Keratinocyte (primary cell): ENCODE measurements around the gene MCM3AP. TPM values are rescaled to one million over a fixed set of nuclear protein-coding genes. Genes with fewer than 3 reads are reported as not detected.

Source experiments
- DNase-seq: peaks from one replicate; pipeline ENCODE4 v3.0.0-alpha.2; 2011; ENCODE audit warnings: low read depth, missing footprints, low spot score
- FAIRE-seq: peaks from 2 replicates; lab custom pipeline; 2011; peaks lifted over from hg19 to GRCh38; lab: Jason Lieb, UNC
- H2AFZ ChIP-seq: 2 replicates; pipeline ENCODE4 v1.6.0; 2012; ENCODE audit warnings: low read length, control low read depth, inconsistent platforms; ENCODE audit not compliant: control insufficient read depth
- H3K27ac ChIP-seq: 2 replicates; pipeline ENCODE4 v1.5.1; 2011; ENCODE audit warnings: low read length; ENCODE audit not compliant: control insufficient read depth, insufficient read depth
- H3K27me3 ChIP-seq: 3 replicates; pipeline ENCODE4 v1.6.0; 2011; ENCODE audit warnings: low read length; ENCODE audit not compliant: control insufficient read depth, insufficient read depth; ENCODE audit errors: extremely low read depth
- H3K36me3 ChIP-seq, 2 experiments: 2 replicates in 1 of 2; 3 replicates in 1 of 2; pipeline ENCODE4 v1.5.1; 2011; ENCODE audit warnings: low read length in 2 of 2, mild to moderate bottlenecking in 1 of 2; ENCODE audit not compliant: control insufficient read depth in 2 of 2, insufficient read depth in 2 of 2; ENCODE audit errors: extremely low read depth in 1 of 2
- H3K4me1 ChIP-seq: 3 replicates; pipeline ENCODE4 v1.5.1; 2011; ENCODE audit warnings: low read length; ENCODE audit not compliant: control insufficient read depth, insufficient read depth; ENCODE audit errors: extremely low read depth
- H3K4me2 ChIP-seq: 3 replicates; pipeline ENCODE4 v1.6.0; 2011; ENCODE audit warnings: low read depth, low read length; ENCODE audit not compliant: control insufficient read depth, insufficient read depth; ENCODE audit errors: extremely low read depth
- H3K4me3 ChIP-seq, 3 experiments: fragments of 200-600 bp in 1 of 3; sonication (generic) in 1 of 3; 2 replicates in 2 of 3; 3 replicates in 1 of 3; pipeline ENCODE4 v1.5.1; 2011 to 2016; ENCODE audit warnings: low read length in 3 of 3, mild to moderate bottlenecking in 3 of 3, control low read depth in 2 of 3, inconsistent platforms in 1 of 3, low read depth in 1 of 3, mixed read lengths in 1 of 3, mixed run types in 1 of 3, moderate library complexity in 1 of 3; ENCODE audit not compliant: control insufficient read depth in 2 of 3, insufficient read depth in 2 of 3; ENCODE audit errors: extremely low read depth in 1 of 3
- H3K79me2 ChIP-seq: 2 replicates; pipeline ENCODE4 v1.6.0; 2012; ENCODE audit warnings: low read length; ENCODE audit not compliant: control insufficient read depth, insufficient read depth
- H3K9ac ChIP-seq: 3 replicates; pipeline ENCODE4 v1.6.0; 2011; ENCODE audit warnings: low read length; ENCODE audit not compliant: control insufficient read depth, insufficient read depth; ENCODE audit errors: extremely low read depth
- H3K9me1 ChIP-seq: 3 replicates; pipeline ENCODE4 v1.6.0; 2011; ENCODE audit warnings: low read length; ENCODE audit not compliant: control insufficient read depth, insufficient read depth; ENCODE audit errors: extremely low read depth
- H3K9me3 ChIP-seq: 2 replicates; pipeline ENCODE4 v1.5.1; 2012; ENCODE audit warnings: low read depth, low read length; ENCODE audit not compliant: control insufficient read depth
- H4K20me1 ChIP-seq: 3 replicates; pipeline ENCODE4 v1.6.0; 2011; ENCODE audit warnings: low read length; ENCODE audit not compliant: control insufficient read depth, insufficient read depth; ENCODE audit errors: extremely low read depth
- CTCF ChIP-seq, 3 experiments: IDR thresholded peaks in 1 of 3; conservative IDR thresholded peaks in 1 of 3; optimal IDR thresholded peaks in 1 of 3; 2 replicates in 2 of 3; 3 replicates in 1 of 3; pipeline versions ENCODE3 to v1.5.1; 2011; ENCODE audit warnings: low read length in 3 of 3, mild to moderate bottlenecking in 3 of 3, moderate library complexity in 2 of 3, control low read depth in 1 of 3, inconsistent platforms in 1 of 3; ENCODE audit not compliant: insufficient read depth in 2 of 3; ENCODE audit errors: extremely low read depth in 1 of 3
- EZH2 ChIP-seq: IDR thresholded peaks from one replicate; pipeline ENCODE4 v1.6.1; 2012; ENCODE audit warnings: inconsistent platforms, mild to moderate bottlenecking, low read length, moderate library complexity
- dilution Hi-C: fragments of 300-500 bp; cut with MboI; formaldehyde crosslinking; loops from one replicate; pipeline ENCODE4 v1.7.0; 2020; ENCODE audit warnings: low sequenced_read_pairs; ENCODE audit not compliant: extremely low pct_ligation_motif_present
- polyA plus RNA-seq, 5 experiments: library from polyadenylated mRNA; depleted of rRNA in 3 of 5; stranded (reverse) in 3 of 5; stranded (forward) in 1 of 5; unstranded in 1 of 5; fragments of >200 nt; gene quantifications; 1 replicate in 1 of 5; 2 replicates in 3 of 5; 3 replicates in 1 of 5; pipeline versions ENCODE4 v1.2.1 to v1.2.3, GENCODE V29; 2011 to 2012; ENCODE audit warnings: missing spikeins in 2 of 5, low read depth in 1 of 5, low replicate concordance in 1 of 5

The MCM3AP gene
- polyA plus RNA-seq, 1 donor (not counting 4 experiments of a cell fraction or from before 2014, with no cell fraction given): 34.3 TPM

- no peak for TF ChIP-seq EZH2
- no peak for TF ChIP-seq CTCF (optimal IDR thresholded peaks at IDR 0.05 in 1 of 3, IDR thresholded peaks at IDR 0.05 in 1 of 3, conservative IDR thresholded peaks at IDR 0.05 in 1 of 3; ENCODE audit: extremely low read depth in 1 of 3, insufficient read depth in 2 of 3, low read length in 3 of 3)
Measured at GRCh38 chr21:46191257-46191685, 94.1 kb downstream of the MCM3AP start.

GRCh38 chr21:46190491-46191131, 94.8 kb downstream of the MCM3AP start:
- Histone ChIP-seq H3K9ac (no peak overlapping the region), H3K9me1 (no peaks in the 10 kb centered on the region), H4K20me1 (peaks cover 5% of the 10 kb centered on the region), H3K36me3 (peaks cover 44 to 48% of the 10 kb centered on the region in 2 experiments), H3K9me3 (no peaks in the 10 kb centered on the region), H3K4me3 (no peak overlapping the region), H3K4me2 (no peak overlapping the region), H3K79me2 (no peaks in the 10 kb centered on the region), H3K27me3 (no peaks in the 10 kb centered on the region), H3K4me1 (peaks cover 23% of the 10 kb centered on the region), H2AFZ (no peak overlapping the region), H3K27ac (no peak overlapping the region)
- TF ChIP-seq EZH2 (no peak), CTCF (optimal IDR thresholded peaks at IDR 0.05 in 1 of 3, IDR thresholded peaks at IDR 0.05 in 1 of 3, conservative IDR thresholded peaks at IDR 0.05 in 1 of 3; ENCODE audit: extremely low read depth in 1 of 3, insufficient read depth in 2 of 3, low read length in 3 of 3) (no peak)
- FAIRE-seq (no peak), DNase-seq (no peak)
- dilution Hi-C loops: no loop called here

More at GRCh38 chr21:46191257-46191685, 94.1 kb downstream of the MCM3AP start:
- Histone ChIP-seq H3K79me2 (no peaks in the 10 kb centered on the region), H2AFZ (no peak overlapping the region), H3K9me3 (no peaks in the 10 kb centered on the region), H3K9ac (no peak overlapping the region), H3K9me1 (no peaks in the 10 kb centered on the region), H3K4me3 (no peak overlapping the region), H3K36me3 (peaks cover 49 to 54% of the 10 kb centered on the region in 2 experiments), H3K4me2 (no peak overlapping the region), H3K4me1 (peaks cover 23% of the 10 kb centered on the region), H3K27ac (no peak overlapping the region), H3K27me3 (no peaks in the 10 kb centered on the region), H4K20me1 (peaks cover 5% of the 10 kb centered on the region)
- no peak for FAIRE-seq
- dilution Hi-C loops: no loop called here
- no peak for DNase-seq
